Inferior parietal cortex (tissue), 1 donor: ENCODE measurements around the gene TNIK.
"Not testable (repeated sequence)": the region's sequence is repeated elsewhere in the genome, so short reads cannot be mapped to it uniquely, and the experiment has no call there.

Experiments used
- DNase-seq: peaks from one replicate; pipeline ENCODE4 v3.0.0-alpha.2; 2016; ENCODE audit errors: extremely low spot score

Gene TNIK

DNA sequence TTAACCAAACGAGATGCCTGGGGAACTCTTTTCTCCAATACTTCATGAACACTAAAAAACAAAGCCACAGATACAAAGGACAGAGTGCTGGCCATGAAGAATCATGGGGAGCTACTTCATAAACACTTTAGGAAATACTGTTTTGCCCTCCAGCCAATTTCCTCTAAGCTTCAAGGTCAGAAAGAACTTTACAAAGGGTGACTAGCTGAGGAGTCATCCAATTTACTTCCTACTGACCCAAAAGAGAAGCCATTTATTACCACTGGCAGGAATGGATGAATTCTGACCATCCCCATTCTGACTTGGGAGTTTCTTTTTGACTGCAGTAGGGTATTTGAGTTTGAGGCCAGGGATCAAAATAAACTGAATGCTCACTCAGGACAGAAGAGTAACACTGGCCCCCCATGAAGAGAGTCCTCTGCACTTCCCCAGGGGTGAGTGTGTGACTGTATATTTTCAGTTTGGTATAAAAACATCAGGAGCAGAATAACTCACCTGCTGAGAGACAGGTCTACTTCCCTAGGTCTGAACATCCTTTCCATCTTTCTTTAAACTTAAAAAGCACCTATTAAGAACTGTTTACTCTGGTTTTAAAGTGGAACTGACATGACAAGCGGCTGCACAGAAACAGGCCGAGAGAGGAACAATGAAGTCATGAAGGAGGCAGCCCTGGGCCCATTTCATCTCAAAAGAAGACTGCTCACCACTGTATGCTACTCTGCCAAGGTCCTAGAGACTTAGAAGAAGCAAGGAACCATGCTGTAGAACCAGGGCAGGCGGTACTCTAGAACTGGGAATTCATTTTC is 203.6 kb downstream of the TNIK start:
- DNase-seq = no peak

DNA sequence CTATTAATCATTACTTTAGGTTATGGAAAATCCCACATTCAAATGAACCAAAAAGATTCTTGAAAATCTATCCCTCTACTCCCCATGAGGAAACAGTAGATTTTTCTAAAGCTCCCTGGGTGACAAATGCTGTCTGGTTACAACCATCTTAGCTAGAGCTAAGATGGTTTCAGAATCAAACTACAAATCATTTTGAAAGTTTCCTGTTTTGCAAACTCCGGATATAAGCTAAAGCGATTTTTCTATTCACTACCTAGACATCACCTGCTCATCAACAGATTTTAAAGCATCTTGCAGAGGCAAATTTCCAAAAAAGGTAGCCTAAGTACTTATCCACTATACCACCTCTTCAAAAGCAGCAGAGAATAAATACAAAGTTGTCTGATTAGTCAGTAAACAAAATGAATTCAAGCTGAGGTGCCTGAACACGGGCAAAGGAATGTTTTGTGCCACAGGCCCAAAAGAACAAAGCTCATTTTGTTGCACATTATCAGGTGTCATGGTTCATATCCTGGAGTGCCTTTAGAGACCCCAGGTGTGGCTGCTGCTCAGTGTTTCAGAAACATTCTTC is 204.9 kb downstream of the TNIK start:
- DNase-seq = no peak

- no peak for DNase-seq
Observed at GRCh38 chr3:171254315-171254714, 205.9 kb downstream of the TNIK start.

GRCh38 chr3:171251835-171252234 is 208.4 kb downstream of the TNIK start:
- DNase-seq = no peak

DNA sequence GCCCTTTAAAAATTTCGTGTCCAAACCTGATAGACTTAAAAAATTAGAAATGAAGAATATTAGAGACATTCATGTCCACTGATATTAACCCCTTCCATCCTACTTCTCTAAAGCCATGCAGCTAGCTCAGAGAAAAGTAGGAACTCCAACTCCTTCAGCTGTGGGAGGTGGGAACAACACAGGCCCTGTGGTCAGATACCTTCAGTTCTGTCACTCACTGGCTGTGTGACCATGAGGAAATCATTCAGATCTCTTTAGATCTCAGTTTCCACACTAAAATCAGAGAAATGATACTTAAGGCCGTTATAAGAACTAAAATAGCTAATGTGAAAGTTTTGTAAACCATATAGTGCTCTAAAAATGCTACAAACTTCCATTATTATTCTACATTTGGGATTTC is 209.8 kb downstream of the TNIK start:
- DNase-seq = no peak

GRCh38 chr3:171249245-171249644 is 211.0 kb downstream of the TNIK start:
- DNase-seq = no peak

- DNase-seq = no peak
Observed at GRCh38 chr3:171248426-171249111, 211.6 kb downstream of the TNIK start.

- no peak for DNase-seq
Observed at GRCh38 chr3:171245796-171246765, 214.1 kb downstream of the TNIK start.

- no peak for DNase-seq
Observed at GRCh38 chr3:171242951-171243350, 217.3 kb downstream of the TNIK start.

GRCh38 chr3:171242170-171242569 is 218.0 kb downstream of the TNIK start:
- DNase-seq = no peak

DNA sequence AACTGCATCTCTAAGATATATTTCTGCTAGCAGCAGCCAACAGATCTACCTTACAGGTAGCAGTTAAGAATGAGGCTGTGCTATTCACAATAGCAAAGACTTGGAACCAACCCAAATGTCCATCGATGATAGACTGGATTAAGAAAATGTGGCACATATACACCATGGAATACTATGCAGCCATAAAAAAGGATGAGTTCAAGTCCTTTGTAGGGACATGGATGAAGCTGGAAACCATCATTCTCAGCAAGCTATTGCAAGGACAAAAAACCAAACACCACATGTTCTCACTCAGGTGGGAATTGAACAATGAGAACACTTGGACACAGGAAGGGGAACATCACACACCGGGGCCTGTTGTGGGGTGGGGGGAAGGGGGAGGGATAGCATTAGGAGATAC is 218.6 kb downstream of the TNIK start:
- DNase-seq = not testable (repeated sequence)

- DNase-seq = no peak
Observed at GRCh38 chr3:171240504-171240835, 219.7 kb downstream of the TNIK start.

DNA sequence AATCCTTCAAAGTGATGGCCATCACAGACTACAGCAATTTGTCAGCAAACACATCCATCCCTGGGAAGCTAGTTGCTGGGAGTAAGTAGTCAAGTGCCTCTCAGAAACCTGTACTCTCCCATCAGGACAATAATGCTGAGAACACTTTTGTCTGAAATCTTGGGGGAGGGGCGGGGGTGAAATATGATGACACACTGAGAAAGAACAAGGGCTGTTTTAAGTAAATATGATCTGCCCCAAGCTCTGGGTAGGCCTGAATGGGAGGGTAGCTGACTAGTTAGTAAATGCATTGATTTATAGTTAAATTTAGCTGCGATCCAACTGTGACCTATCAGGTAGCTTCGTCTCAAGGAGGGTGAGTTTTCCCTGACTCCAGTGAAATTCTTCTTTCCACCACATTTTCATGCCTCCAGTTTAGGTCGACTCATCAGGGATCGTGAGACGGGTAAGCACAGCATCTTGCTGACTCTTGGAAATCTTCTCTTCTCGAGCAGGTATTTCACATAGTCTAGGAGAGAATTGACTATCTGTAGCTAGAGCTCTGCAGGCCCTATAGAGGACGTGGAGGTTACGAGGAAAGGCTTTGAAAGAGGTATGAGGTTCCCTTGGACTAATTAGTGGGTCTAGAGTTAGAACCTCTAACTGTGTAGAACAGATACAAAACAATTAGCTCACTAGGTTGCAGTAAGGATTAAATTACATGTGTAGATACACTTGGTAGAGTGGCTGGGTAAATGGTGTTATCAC is 220.3 kb downstream of the TNIK start:
- DNase-seq = no peak

GRCh38 chr3:171237009-171237385 is 223.2 kb downstream of the TNIK start:
- no peak for DNase-seq

GRCh38 chr3:171236265-171237008 is 223.8 kb downstream of the TNIK start:
- DNase-seq = no peak

- DNase-seq = no peak
Observed at GRCh38 chr3:171234298-171235010, 225.8 kb downstream of the TNIK start.

DNA sequence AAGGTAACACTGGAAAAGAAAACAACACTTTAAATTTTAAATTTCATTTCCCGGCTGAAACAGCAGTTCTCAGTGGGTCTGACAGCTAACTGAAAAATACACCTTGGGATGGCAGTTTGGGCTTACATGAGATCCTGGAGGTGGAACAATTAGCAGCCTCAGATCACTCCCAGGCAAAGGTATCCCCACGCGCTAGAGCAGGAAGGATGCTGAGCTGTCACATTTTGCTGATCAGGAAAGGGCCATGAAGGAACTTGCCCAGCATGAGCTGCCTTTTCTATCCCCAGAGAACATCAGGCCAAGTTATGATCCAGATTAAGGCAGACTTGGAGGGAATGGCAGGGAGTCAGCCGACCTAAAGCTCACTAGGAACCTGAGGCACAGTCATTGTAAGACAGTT is 228.8 kb downstream of the TNIK start:
- DNase-seq = no peak

DNA sequence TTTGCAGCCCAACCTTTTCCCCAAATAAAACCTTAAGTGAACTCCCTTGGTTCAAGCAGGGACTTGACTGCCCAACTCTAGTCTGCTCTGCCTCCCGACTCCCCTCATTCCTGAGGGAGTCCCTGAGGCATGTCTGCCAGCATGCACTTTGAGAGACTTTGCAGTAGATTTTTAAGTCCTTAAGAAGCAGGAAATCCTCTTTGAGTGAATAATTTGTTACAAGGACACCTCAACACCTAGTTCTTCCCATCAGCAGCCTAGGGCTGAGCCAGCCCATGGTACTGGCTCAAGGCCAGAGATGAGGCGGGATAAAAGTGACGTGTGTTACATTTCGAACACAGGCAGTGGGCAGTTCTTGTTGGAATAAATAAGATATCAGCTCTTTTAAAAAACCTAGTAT is 229.3 kb downstream of the TNIK start:
- no peak for DNase-seq

- DNase-seq = no peak
Observed at GRCh38 chr3:171229173-171229572, 231.0 kb downstream of the TNIK start.

GRCh38 chr3:171228240-171228639 is 232.0 kb downstream of the TNIK start:
- no peak for DNase-seq
